ENCODE data around the gene POPDC2.

The POPDC2 gene

DNA sequence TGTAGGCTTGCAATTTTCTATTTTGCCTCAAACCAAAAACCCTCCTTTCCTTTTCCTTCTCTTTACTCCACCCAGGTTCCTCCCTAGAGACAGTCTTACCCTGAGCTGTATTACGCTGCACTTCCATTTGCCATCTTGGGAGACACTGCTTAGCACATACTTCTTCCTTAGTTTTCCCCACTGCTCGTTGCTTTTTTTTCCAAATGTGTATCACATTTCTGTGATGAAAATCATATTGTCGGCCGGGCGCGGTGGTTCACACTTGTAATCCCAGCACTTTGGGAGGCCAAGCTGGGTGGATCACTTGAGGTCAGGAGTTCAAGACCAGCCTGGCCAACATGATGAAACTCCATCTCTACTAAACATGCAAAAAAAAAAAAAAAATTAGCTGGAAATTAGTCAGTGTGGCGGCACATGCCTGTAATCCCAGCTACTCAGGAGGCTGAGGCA, 29.5 kb downstream of the POPDC2 start:
- TF ChIP-seq SIN3A (IDR thresholded peaks at IDR 0.05; ENCODE audit: borderline replicate concordance, insufficient read depth, low read length) = no peak
- TF ChIP-seq POLR2AphosphoS5 (IDR thresholded peaks at IDR 0.05; ENCODE audit: low read depth, low read length) = no peak
- no peak for TF ChIP-seq FOXP2 (optimal IDR thresholded peaks at IDR 0.05; ENCODE audit: borderline replicate concordance, extremely low read depth, extremely low read length, insufficient read depth)
- no peak for TF ChIP-seq TAF1 (IDR thresholded peaks at IDR 0.05; ENCODE audit: borderline replicate concordance, insufficient read depth, low read length)
- TF ChIP-seq, protein P1, sequence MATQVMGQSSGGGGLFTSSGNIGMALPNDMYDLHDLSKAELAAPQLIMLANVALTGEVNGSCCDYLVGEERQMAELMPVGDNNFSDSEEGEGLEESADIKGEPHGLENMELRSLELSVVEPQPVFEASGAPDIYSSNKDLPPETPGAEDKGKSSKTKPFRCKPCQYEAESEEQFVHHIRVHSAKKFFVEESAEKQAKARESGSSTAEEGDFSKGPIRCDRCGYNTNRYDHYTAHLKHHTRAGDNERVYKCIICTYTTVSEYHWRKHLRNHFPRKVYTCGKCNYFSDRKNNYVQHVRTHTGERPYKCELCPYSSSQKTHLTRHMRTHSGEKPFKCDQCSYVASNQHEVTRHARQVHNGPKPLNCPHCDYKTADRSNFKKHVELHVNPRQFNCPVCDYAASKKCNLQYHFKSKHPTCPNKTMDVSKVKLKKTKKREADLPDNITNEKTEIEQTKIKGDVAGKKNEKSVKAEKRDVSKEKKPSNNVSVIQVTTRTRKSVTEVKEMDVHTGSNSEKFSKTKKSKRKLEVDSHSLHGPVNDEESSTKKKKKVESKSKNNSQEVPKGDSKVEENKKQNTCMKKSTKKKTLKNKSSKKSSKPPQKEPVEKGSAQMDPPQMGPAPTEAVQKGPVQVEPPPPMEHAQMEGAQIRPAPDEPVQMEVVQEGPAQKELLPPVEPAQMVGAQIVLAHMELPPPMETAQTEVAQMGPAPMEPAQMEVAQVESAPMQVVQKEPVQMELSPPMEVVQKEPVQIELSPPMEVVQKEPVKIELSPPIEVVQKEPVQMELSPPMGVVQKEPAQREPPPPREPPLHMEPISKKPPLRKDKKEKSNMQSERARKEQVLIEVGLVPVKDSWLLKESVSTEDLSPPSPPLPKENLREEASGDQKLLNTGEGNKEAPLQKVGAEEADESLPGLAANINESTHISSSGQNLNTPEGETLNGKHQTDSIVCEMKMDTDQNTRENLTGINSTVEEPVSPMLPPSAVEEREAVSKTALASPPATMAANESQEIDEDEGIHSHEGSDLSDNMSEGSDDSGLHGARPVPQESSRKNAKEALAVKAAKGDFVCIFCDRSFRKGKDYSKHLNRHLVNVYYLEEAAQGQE (IDR thresholded peaks at IDR 0.05; ENCODE audit: insufficient read depth in 1 of 2, low read depth in 2 of 2, low read length in 2 of 2) = no peak

DNA sequence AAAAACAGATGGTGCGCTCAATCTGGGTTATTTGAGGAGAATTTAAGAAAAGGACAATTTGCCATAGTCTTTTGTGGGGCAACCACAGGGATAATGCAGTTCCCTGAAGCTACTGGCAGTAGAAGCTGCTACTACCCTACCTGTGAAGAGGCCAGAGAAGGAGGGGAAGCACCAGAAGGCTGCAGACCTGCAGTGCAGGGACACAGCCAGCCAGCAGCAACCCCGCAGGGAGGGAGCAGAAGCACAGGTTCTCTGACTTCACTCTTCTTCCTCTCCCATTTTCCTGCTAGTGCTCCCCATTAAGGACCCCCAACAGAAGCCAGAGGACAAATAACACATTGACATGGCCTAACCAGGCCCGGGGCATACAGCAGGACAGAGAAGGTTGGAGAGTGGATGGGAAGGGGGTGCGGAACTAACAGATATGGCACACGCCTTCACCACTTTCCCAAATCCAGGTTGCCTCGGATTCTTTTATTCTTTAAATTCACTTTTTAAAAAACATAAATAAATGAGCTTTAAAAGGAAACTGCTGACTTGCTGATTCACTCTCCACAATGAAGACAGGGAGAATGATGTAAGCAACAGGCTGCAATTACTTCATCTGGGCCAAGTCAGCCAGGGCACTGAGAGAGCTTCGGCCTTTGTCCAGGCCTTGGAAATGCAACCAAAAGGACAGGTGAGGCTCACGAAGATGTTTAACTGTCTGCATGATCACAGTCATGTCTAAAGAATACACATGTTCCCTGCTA, 30.1 kb downstream of the POPDC2 start:
- TF ChIP-seq TAF1 (IDR thresholded peaks at IDR 0.05; ENCODE audit: borderline replicate concordance, insufficient read depth, low read length) = no peak
- TF ChIP-seq FOXP2 (optimal IDR thresholded peaks at IDR 0.05; ENCODE audit: borderline replicate concordance, extremely low read depth, extremely low read length, insufficient read depth) = no peak
- TF ChIP-seq, protein P1 (IDR thresholded peaks at IDR 0.05; ENCODE audit: insufficient read depth in 1 of 2, low read depth in 2 of 2, low read length in 2 of 2) = no peak
- TF ChIP-seq POLR2AphosphoS5 (IDR thresholded peaks at IDR 0.05; ENCODE audit: low read depth, low read length) = no peak
- TF ChIP-seq SIN3A (IDR thresholded peaks at IDR 0.05; ENCODE audit: borderline replicate concordance, insufficient read depth, low read length) = no peak

DNA sequence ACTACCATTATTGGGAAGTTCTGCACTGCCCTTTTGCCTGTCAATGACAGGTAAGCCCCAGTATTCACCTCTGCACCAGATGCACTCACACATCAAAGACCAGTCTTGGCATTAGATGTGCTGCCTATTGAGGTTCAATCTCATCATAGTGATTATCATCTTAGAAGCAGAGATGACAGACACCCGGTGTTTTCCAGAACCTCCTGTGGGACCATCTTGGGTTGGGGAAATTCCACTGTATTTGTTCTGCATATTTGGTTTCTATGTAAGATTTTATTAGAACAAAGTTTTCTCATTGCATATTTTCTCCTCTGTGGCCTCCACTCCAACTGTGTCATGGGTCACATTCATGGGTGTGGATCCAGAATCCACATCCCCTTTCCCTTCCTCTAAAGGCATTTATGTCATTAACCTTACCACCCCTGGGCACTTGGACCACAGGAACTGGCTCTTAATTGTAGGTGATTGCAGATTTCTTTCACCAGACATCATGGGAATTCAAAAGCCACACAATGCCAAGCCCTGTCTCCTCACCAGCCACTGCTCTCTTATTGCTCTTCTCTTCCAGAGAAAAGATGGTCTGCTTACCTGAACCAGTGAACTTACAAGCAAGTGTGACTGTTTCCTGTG, 31.5 kb downstream of the POPDC2 start:
- TF ChIP-seq FOXP2 (optimal IDR thresholded peaks at IDR 0.05; ENCODE audit: borderline replicate concordance, extremely low read depth, extremely low read length, insufficient read depth) (no peak), TAF1 (IDR thresholded peaks at IDR 0.05; ENCODE audit: borderline replicate concordance, insufficient read depth, low read length) (no peak), POLR2AphosphoS5 (IDR thresholded peaks at IDR 0.05; ENCODE audit: low read depth, low read length) (no peak), SIN3A (IDR thresholded peaks at IDR 0.05; ENCODE audit: borderline replicate concordance, insufficient read depth, low read length) (no peak)
- TF ChIP-seq, protein P1 (IDR thresholded peaks at IDR 0.05; ENCODE audit: insufficient read depth in 1 of 2, low read depth in 2 of 2, low read length in 2 of 2) = no peak

DNA sequence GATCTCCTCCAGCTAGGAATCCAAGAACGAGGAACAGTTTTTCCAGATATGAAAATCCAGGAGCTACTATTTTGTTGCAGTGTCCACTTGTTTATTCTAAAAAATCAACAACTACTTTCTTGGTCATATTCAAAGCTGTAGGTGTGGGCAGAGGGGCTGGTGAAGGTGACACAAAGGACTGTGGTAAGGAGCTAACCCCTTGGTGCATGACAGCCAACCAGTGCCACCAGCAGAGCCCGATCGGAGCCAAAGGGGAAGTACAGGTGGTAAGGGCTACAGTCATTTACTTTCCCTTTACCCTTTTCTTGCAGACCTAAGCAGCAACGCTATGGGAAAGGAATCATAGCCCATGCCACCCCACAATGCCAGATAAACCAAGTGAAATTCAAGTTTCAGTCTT, 32.0 kb downstream of the POPDC2 start:
- TF ChIP-seq TAF1 (IDR thresholded peaks at IDR 0.05; ENCODE audit: borderline replicate concordance, insufficient read depth, low read length) (no peak), SIN3A (IDR thresholded peaks at IDR 0.05; ENCODE audit: borderline replicate concordance, insufficient read depth, low read length) (no peak), POLR2AphosphoS5 (IDR thresholded peaks at IDR 0.05; ENCODE audit: low read depth, low read length) (no peak), FOXP2 (optimal IDR thresholded peaks at IDR 0.05; ENCODE audit: borderline replicate concordance, extremely low read depth, extremely low read length, insufficient read depth) (no peak)
- TF ChIP-seq, protein P1 (IDR thresholded peaks at IDR 0.05; ENCODE audit: insufficient read depth in 1 of 2, low read depth in 2 of 2, low read length in 2 of 2) = no peak

Measured in PFSK-1 (cell line).